ENCODE measurements around the gene NOC4L.
"Not testable (repeated sequence)": the region's sequence is repeated elsewhere in the genome, so short reads cannot be mapped to it uniquely, and the experiment has no call there.

Gene NOC4L

DNA sequence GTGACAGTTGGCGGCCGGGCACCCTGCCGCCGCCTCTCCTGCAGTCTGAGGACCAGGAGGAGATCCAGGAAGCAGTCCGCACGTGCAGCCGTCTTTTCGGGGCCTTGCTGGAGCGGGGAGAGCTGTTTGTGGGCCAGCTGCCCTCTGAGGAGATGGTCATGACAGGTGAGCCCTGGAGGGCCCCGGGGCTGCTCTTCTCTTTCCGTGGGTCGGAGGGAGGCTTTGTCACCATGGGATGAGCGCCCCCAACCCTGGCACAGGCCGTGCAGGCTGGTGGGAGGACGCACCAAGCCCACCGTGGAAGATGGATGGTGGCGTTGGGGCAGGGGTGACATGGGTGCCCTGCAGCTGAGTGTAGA lies 532 bp downstream of the NOC4L start:
- DNase-seq, result no peak

DNA sequence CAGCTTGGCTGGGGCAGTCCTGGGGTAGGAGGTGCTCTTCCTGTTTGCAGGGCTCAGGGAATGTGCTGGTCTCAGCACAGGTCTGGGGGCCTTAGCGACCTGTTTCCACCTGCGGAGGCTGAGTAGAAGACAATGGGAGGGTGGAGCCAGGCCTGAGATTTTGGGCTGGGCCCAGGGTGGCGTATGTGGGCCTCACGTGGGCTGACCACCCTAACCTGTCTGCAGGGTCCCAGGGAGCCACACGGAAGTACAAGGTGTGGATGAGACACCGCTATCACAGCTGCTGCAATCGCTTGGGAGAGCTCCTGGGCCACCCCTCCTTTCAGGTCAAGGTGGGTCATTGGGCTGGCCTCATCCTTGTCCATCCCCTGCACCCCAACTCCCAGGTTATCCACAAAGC lies 1.1 kb downstream of the NOC4L start:
- no peak for DNase-seq

DNA sequence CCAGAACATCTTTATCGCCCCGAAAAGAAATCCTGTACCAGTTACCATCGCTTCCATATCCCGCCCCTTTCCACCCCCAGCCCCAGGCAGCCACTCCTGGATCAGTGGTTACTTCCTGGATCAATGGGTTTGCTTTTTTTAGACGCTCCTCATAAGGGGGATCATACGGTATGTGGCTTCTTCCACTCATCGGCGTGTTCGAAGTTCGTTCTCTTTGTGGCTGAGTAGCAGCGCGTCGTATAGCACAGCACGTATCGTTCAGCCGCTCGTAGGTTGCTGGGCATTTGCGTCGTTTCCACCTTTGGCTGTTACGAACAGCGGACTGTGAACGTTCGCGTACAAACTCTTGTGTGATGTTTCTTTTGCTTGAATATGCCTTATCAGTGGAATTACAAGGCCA lies 1.8 kb downstream of the NOC4L start:
- no peak for DNase-seq

DNA sequence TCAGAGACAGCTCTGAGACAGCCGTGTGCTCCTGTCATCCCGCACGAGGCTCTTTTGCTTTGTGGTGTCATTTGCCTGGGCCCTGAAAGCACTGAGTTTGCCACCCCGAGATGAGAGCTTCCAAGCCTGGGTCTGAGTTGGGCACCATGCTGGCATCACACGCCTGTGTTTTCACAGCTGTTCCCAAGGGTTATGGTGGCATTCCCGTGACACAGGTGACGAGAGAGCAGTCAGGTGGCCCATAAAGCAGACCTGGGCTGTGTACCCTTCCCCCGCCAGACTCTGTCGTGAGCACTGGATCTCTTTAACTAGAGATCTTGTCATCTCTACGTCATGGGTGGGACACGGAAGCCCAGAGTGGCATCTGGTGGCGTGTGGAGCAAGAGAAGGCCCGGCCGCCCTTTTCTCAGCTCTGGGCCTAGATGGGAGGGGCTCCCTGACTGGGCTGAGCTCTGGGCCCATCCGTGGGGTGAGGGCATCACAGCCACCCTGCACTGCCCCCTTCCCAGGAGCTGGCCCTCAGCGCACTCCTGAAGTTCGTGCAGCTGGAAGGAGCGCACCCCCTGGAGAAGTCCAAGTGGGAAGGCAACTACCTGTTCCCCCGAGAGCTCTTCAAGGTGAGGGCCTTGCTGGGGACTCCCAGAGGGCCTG lies 2.6 kb downstream of the NOC4L start:
- DNase-seq, result no peak

DNA sequence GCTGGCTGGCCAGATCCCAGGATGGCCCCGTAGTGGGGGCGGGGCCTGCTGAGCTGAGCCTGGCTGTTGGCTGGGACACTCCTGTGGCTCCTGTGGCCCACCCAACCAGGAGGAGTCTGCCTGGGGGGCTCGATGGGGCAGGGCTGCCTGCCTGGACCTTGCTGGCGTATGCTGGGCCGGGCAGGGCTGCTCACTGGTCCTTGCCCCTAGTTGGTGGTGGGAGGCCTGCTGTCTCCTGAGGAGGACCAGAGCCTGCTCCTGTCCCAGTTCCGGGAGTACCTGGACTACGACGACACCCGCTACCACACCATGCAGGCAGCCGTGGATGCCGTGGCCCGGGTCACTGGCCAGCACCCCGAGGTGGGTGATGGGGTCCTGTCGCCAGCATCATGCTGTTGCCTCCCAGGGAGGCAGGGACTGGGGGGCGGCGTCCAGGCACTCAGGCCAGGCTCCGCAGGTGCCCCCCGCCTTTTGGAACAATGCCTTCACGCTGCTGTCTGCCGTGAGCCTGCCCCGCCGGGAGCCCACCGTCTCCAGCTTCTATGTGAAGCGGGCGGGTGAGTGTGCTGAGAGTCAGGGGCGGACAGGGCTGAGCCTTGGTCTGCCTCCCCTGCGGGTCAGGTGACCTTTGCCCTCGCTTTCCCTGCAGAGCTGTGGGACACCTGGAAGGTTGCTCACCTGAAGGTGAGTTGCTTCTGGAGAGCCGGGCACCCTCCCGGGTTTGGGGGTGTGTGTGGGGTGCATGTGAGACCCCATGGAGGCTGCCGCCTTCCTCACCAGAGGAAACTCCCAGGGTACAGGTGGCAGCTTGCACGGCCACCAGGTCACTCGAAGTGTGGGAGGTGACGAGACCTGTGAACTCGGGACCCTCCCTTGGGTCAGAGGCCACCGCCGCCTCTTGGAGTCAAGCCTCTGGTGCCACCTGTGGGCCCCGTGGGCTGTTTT lies 3.4 kb downstream of the NOC4L start:
- no peak for DNase-seq

DNA sequence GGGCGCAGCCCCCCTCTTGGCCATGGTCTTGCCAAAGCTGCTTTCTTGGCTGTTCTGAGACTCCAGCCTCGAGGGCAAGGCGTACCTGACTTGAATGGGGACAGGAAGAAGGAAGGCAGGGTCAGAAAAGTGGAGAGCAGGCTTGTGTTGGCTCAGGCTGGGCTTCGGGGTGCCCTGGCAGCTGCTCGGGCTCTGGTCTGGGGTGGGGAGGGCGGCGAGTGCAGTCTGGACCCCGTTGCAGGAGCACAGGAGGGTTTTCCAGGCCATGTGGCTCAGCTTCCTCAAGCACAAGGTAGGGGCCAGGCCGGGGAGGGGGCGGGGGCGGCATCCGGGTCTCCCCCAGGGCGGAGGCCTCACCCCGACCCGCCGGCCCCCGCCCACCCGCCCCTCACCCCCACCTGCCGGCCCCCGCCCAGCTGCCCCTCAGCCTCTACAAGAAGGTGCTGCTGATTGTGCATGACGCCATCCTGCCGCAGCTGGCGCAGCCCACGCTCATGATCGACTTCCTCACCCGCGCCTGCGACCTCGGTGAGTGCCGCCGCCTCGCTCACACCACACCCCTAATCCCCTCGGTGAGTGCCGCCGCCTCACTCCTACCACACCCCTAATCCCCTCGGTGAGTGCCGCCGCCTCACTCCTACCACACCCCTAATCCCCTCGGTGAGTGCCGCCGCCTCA lies 4.2 kb downstream of the NOC4L start:
- no peak for DNase-seq

DNA sequence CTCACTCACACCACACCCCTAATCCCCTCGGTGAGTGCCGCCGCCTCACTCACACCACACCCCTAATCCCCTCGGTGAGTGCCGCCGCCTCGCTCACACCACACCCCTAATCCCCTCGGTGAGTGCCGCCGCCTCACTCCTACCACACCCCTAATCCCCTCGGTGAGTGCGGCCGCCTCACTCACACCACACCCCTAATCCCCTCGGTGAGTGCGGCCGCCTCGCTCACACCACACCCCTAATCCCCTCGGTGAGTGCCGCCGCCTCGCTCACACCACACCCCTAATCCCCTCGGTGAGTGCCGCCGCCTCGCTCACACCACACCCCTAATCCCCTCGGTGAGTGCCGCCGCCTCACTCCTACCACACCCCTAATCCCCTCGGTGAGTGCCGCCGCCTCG lies 5.3 kb downstream of the NOC4L start:
- DNase-seq, result not testable (repeated sequence)

DNA sequence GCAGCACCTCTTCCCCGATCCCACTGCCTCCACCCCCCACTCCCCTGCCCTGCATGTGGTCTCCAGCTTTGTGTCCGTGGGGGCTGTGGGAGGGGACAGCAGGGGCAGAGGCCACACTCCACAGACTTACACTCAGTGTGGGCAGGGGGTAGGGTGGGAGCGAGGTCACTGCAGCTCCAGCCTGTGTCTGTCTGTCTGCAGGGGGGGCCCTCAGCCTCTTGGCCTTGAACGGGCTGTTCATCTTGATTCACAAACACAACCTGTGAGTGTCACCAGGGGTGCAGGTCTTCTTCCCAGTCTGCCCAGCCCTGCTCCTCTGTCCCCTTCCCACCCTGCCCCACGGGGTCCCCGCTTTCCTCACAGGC lies 6.5 kb downstream of the NOC4L start:
- no peak for DNase-seq

DNA sequence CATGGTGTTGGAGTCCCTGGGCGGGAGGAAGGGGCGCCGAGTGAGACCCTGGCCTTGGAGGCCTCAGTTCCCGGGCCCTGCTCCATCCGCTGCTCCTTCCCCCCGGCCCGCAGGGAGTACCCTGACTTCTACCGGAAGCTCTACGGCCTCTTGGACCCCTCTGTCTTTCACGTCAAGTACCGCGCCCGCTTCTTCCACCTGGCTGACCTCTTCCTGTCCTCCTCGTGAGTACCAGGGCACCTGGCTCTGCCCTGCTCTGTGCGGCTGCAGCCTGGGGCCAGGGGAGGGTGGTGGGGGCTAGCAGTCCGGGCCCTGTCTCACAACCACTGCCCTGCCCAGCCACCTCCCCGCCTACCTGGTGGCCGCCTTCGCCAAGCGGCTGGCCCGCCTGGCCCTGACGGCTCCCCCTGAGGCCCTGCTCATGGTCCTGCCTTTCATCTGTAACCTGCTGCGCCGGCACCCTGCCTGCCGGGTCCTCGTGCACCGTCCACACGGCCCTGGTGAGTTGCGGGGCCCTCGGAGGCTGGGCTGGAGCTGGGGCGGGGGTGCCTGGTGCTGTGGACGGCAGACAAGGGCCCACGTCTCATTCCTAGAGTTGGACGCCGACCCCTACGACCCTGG lies 7.0 kb downstream of the NOC4L start:
- DNase-seq, result no peak

DNA sequence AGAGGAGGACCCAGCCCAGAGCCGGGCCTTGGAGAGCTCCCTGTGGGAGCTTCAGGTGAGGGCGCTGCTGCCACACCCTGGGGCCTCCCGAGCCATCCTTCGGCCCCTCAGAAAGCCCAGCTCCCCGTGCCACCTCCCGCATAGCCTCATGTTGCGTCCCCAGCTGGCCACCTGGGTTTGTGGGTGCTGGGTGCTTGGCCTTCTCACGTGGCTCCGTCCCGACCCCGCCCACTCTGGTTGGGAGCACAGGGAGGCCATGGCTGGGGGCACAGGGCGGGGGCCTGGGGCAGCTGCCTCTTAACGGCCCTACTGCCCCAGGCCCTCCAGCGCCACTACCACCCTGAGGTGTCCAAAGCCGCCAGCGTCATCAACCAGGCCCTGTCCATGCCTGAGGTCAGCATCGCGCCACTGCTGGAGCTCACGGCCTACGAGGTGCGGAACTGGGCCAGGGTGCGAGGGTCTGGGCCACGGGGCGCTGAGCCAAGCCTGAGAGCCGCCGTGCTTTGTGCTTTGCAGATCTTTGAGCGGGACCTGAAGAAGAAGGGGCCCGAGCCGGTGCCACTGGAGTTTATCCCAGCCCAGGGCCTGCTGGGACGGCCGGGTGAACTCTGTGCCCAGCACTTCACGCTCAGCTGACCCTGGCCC lies 7.6 kb downstream of the NOC4L start:
- DNase-seq, result no peak

DNA sequence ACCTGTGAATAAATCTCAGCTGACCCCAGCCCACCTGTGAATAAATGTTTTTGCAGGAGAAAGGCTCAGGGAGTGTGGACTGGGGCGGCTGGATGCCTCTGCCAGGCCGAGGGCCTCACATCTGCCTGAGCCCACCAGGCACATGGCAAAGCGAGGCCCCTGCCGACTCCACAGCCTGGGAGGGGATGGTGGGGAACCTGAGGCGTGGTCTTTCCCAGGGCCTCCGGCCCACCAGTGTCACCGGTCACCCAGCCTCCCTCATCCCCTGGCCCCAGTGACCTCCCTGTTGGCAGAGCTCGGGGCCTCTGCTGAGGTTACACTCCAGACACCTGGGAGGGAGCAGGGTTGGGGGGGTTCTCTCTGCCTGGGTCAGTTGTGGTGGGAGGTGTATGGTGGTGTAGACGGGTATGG lies 8.2 kb downstream of the NOC4L start:
- no peak for DNase-seq

DNA sequence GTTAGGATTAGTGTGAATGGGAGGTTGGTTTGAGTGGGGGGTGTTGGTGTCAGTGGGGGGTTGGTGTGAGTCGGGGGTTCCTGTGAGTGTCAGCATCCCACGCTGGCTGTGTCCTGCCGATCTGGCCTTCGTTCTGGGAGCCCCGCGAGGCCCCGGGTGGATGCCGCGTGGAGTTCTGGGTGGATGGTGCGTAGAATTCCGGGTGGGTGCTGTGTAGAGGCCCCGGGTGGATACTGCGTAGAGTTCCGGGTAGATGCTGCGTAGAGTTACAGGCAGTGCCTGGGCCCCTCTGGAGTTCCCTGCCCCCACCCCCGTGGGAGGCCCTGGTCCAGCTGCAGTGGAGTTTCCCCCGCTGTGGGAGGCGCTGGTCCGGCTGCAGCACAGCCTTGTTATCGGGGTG lies 8.7 kb downstream of the NOC4L start:
- no peak for DNase-seq

DNA sequence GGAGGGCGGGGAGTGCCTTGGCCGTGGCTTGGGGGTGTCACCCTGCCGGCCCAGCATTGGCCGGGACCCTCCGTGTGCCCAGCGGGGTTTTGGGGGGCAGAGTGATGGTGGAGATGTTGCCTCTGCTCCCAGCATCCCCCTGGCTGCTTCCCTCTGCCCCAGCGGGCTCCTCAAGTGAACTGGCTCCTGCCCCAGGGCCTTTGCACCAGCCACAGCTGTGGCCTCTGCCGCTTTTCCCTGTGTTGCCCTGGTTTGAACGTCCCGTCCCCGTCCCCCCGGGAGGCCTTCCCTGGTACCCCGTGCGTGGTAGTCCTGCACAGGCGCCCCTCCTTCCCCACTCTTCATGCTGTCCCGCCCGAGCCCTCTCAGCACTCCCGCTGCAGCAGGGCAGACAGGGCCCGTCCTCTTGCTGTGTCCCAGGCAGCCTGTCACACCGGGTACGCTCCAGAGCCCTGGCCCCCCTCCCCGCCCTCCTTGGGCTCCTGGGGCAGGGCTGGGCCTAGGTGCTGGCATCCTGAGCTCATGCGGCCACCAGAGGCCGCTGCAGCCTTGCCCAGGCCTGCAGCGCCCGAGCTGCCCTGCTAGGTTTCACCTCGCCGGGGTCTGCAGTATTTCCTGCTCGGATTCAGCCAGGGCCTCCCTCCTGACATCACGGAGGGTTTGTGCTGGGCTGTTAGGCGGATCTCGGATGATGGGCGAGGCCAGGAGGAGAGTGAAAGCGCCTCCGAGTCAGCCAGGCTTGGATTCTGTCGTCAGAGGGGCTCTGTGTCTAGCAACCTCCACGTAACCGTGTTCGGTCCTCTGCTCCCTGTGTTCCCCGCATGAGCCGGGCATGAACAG lies 9.5 kb downstream of the NOC4L start:
- DNase-seq, result peak; percentile 60

DNA sequence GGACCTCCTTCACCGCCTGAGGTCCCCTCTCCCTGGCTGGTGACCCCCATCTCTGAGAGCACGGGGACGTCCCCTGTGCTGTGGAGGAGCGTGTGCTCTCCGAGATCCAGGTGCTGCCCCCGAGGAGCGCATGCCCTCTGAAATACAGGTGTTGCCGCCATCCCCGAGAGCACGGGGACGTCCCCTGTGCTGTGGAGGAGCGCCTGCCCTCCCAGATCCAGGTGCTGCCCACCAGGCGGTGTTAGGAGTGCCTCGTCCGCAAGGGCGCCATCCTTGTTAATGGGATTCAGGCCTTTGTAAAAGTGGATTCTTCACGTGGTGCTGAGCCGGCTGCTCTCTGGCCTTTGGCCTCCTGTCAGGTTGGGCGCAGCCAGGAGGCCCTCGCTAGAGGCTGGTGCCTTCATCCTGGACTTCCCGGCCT lies 10.1 kb downstream of the NOC4L start:
- DNase-seq, result no peak

DNA sequence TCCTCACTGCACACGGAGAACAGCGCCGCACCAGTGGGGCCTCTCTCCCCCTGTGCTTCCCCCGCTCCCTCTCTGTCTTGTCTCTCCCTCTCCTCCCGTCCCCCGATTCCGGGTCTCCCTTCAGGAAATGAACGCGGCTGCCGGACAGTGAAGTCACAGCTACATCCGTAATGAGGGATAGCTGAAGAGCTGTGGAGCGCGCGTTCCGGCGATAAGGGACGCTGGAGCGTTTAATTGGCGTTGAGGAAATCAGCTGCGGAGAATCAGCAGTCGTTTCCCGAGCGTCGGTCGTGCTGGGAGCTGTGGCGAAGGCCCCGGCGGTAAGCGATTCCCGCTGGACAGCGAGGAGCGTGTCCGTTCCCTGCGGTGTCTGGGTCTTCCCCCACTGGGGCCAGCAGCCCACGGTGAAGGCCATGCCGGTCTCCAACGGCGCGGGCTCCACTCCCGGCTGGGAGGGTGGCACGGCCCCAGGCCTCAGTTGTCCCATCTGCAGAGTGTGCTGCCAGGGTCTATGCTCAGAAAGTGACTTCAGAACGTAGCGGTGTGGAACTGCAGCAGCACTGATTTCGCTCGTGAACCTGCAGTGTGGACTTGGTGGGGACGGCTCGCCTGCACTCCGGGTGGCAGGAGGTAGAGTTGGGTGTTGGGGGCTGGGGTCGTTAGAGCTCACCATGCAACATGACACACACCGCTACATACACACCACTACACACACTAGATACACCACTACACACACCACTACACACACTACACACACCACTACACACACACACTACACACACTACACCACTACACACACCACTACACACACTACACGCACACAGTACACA lies 10.9 kb downstream of the NOC4L start:
- no peak for DNase-seq

DNA sequence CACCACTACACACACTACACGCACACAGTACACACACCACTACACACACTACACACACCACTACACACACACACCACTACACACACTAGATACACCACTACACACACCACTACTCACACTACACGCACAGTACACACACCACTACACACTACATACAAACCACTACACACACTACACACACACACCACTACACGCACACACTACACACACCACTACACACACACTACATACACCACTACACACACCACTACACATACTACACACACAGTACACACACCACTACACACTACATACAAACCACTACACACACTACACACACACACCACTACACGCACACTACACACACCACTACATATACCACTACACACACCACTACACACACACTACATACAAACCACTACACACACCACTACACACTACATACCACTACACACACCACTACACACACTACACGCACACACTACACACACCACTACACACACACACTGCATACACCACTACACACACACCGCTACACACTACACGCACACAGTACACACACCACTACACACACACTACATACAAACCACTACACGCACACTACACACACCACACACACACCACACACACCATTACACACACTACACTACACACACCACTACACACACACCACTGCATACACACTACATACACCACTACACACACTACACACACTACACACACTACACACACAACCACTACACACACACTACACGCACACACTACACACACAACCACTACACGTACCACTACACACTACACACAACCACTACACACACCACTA lies 11.7 kb downstream of the NOC4L start:
- DNase-seq, result no peak

DNA sequence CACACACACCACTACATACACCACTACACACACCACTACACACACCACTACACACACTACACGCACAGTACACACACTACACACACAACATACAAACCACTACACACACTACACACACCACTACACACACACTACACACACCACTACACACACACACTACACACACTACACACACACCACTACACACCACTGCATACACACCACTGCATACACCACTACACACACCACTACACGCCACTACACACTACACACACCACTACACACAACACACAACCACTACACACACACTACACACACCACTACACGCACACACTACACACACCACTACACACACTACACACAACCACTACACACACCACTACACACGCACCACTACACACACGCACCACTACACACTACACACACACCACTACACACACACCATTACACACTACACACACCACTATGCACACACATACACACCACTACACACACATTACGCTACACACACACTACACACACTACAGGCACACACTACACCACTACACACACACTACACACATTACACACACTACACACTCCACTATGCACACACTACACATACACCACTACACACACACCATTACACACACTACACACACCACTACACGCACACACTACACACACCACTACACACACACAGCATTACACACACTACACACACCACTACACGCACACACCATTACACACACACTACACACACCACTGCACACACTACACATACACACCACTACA lies 12.5 kb downstream of the NOC4L start:
- DNase-seq, result no peak

DNA sequence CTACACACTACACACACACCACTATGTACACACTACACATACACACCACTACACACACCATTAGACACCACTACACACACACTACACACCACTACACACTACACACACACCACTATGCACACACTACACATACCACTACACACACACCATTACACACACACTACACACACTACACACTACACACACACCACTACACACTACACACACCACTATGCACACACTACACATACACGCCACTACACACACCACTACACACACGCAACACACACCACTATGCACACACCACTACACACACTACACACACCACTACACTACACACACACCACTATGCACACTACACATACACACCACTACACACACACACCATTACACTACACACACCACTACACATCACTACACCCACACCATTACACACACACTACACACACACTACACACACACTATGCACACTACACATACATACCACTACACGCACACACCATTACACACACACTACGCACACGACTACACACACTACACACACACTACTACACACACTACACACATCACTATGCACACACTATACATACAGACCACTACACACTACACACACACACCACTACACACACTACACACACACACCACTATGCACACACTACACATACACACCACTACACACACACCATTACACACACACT lies 13.6 kb downstream of the NOC4L start:
- no peak for DNase-seq
